Fibroblast of the aortic adventitia (primary cell): ENCODE measurements around the gene SERPINA6. TPM values are rescaled to one million over a fixed set of nuclear protein-coding genes. Genes with fewer than 3 reads are reported as not detected.

Source experiments
- DNase-seq: peaks from one replicate; pipeline ENCODE4 v3.0.0-alpha.2; 2010; ENCODE audit warnings: low read depth
- H3K4me3 ChIP-seq: 2 replicates; pipeline ENCODE4 v1.5.1; 2011; ENCODE audit warnings: low read depth, mild to moderate bottlenecking, control low read depth, low read length, moderate library complexity
- CTCF ChIP-seq: IDR thresholded peaks from 2 replicates; pipeline ENCODE4 v1.5.1; 2011; ENCODE audit warnings: mild to moderate bottlenecking, low read length, control low read depth, inconsistent platforms; ENCODE audit not compliant: insufficient read depth
- total RNA-seq: library from RNA; depleted of rRNA; stranded (reverse); fragments of >200 nt; gene quantifications from 2 replicates; pipeline ENCODE4 v1.2.3, GENCODE V29; 2012; ENCODE audit warnings: low replicate concordance

The SERPINA6 gene
- total RNA-seq, 1 donor: not detected

- no peak for DNase-seq
- H3K4me3 ChIP-seq: no peak overlapping the region
- no peak for TF ChIP-seq CTCF
These were observed 29.6 kb downstream of the SERPINA6 start for GRCh38 chr14:94293578-94293924.

DNA sequence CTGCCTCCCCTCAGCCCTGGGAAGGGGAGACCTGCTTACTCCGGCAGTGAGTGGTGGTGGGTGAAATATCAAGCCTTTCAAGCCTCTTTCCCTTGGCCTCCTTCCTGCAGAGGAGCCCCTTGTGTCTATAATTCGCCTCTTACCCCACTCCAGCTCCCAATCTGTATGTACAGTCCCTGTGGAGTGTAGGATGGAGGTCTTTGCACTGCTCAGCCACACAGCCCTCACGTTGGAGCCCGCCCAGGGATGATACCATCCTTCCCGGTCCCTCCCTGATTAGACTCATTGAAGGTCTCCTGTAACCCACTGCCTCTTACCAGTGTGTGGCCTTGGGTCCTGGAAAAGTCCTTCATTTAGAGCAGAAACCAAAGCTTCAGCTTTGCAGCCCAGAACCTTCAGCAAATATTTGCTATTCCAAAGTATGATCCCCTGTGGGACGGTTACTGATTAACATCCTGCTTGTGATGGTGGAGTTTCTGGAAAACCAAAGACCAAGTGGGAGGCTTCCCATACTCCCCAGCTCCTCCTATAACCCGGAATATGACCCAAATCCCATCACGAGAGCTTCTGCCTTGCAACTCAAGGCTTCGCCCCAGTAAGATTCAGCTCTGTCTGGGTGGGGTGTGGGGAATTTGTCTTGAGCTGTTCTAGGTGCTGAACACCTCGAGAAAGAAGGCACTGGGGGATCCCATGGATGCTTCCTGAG is 30.1 kb downstream of the SERPINA6 start, which contains the start of gene SERPINA10:
Gene SERPINA10, minus strand, starts transcription at position 397 of the 706 bp plus-strand sequence. CDS start 2,675 bp downstream, outside the sequence.
- DNase-seq: no peak
- no peak within 1 kb of the TSS for H3K4me3 ChIP-seq
- TF ChIP-seq CTCF: no peak

DNA sequence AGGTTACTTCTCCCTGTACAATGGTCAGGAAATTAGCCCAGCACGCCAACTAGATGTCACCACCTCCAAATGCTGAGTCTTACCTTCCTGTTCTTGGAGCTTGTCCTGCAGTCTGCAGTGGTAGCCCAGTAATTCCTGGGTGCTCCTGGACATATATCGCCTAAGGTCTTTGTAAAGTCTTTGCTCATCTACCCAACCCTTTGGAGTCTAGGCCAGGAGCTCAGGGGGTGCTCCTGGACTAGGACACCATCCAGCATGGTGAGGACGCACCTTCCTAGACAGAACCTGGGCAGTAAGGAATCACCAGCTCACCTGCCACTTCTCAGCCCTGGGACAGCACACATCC is 30.6 kb downstream of the SERPINA6 start:
- no peak for DNase-seq
- no peak for TF ChIP-seq CTCF
- H3K4me3 ChIP-seq: no peak overlapping the region

- no peak overlapping the region for H3K4me3 ChIP-seq
- TF ChIP-seq CTCF: no peak
- no peak for DNase-seq
These were observed 31.1 kb downstream of the SERPINA6 start for GRCh38 chr14:94291906-94292525.

DNA sequence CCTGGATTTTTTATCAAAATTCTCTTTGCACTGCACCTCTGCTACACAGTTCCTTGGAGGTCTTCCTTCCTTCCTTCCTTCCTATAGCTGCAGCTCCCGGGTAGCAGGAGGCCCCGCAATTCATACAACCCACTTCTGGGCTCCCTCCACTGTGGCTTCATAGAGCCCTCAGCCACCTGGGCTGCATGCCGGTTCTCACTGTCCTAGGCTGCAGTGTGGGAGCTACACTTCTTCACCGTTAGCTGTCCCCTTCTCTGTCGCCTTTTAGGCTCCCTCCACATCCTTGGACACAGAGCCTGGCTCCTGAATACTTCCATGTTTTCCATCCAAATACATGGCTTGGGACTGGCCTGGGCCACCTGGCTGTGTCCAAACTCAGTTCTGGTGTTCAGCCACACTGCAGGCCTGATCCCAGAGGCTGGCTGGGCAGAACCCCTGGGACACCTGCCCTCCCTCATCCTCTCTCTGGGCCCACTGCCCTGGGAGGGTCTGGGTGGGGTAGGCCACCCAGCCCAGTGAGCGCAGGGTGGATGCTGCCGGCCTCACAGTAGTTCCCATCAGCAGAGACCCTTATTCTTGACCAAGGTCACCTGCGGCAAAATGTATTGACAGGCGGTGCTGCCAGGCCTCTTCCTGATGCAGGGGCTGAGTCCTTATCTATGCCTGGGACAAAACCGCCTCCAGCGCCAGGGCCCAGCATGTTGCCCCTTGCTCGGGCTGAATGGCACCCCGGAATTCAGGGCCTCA is 31.8 kb downstream of the SERPINA6 start:
- no peak overlapping the region for H3K4me3 ChIP-seq
- DNase-seq: no peak
- TF ChIP-seq CTCF: no peak

DNA sequence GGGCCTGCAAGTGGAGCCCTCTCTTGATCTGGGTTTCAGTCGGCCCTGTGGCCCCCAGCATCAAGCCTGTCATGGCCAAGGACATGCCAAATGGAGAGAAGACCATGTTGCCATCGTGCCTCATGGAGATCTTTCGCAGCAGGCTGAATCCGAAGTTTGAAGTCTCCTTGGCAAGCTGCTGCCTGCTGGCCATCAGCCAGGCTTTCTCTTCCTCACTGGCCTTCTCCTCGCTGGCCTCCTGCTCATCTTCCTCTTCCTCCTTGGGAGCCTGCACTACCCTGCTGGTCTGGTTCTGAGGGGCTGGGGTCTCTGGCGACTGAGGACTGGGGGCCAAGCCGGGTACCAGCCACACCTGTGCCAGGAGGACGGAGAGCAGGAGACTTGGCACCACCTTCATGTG is 32.9 kb downstream of the SERPINA6 start:
- no peak for TF ChIP-seq CTCF
- H3K4me3 ChIP-seq: no peak overlapping the region
- DNase-seq: no peak
